Activated T-cell treated with anti-CD3 and anti-CD28 coated beads for 24 hours (primary cell): ENCODE data around the gene GMPR2.
"Not testable (repeated sequence)": the region's sequence is repeated elsewhere in the genome, so short reads cannot be mapped to it uniquely, and the experiment has no call there.

Experiments
- DNase-seq: peaks from one replicate; pipeline ENCODE4 v3.0.0-alpha.2; 2020; ENCODE audit warnings: low read depth

Gene GMPR2

GRCh38 chr14:24202538-24202937, 30.2 kb upstream of the GMPR2 start:
- not testable (repeated sequence) for DNase-seq

- not testable (repeated sequence) for DNase-seq
Observed at GRCh38 chr14:24203249-24203886, 29.4 kb upstream of the GMPR2 start.

DNA sequence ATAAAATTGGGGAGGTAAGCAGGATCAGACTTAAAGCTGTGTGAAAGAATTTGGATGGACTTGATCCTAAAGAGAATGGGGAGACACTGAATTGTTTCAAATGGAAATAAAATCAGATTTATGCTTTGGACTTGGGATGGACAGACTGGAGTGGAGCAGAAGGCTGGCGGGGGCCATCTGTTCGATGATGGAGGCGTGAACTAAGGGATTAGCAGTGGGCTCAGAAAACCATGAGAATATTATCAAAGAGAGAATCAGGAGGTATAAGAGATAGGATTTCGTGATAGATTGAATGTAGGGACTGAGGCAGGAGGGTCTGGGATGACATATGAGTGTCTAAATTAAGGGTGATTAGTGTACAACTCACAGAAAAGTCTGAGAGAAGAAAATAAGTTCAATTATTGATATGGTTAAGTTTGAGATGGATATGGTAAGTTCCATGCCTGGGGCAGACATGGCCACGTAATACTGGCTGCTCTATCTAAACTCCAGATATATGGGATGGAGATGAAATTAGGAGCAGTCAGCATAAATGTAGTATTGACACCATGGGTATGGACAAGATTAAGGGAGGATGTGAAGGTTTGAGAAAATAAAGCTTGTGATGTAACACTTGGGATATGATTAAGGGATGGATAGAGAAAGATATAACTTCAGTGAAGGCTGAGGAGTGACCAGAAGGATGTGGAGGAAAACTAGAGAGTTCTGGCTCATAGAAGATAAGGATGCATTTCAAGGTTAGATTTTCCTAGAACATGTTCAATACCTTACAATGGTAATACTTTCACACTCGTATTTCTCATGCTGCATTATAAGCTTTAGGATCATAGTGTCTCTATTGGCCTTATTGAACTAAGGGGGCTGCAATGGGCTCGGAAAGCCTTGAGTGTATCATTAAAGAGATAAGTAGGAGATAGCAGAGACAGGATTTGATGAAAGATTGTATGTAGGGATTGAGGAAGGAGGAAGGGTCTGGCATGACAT, 28.3 kb upstream of the GMPR2 start:
- DNase-seq = no peak

GRCh38 chr14:24206260-24207103, 26.2 kb upstream of the GMPR2 start:
- no peak for DNase-seq

GRCh38 chr14:24207104-24207551, 25.6 kb upstream of the GMPR2 start:
- no peak for DNase-seq

- DNase-seq = no peak
Observed at GRCh38 chr14:24207625-24208024, 25.1 kb upstream of the GMPR2 start.

DNA sequence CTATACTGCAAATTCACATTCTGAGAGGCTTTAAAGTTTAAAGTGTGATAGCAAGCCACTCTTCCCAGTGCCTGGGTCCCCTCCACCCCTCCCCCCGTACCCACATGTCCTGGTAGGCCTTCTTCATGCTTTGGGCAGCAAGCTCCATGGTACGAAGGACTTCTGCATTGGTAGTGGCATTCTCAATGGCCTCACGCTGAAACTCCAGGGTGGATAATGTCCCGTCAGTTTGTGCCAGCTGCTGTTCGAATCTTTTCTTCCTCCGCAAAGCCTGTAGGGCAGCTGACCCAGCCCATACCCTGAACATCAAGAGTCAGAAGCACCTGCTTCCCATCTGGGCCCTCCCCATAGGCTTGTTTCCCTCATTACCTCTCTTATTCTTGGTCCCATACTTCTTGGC, 21.4 kb upstream of the GMPR2 start:
- DNase-seq = no peak

GRCh38 chr14:24212924-24213865, 19.5 kb upstream of the GMPR2 start, which contains the start of gene CHMP4A:
Gene CHMP4A, minus strand, starts transcription at chr14:24213488. Its CDS starts 49 bp downstream, at chr14:24213439.
- DNase-seq = peak; percentile 94

GRCh38 chr14:24213866-24214662, 18.7 kb upstream of the GMPR2 start:
- no peak for DNase-seq

- peak; percentile 78 for DNase-seq
Observed at GRCh38 chr14:24215495-24216344, 17.0 kb upstream of the GMPR2 start, which contains the start of gene MDP1. Gene MDP1, minus strand, starts transcription at chr14:24216066. Its CDS starts 111 bp downstream, at chr14:24215955.

DNA sequence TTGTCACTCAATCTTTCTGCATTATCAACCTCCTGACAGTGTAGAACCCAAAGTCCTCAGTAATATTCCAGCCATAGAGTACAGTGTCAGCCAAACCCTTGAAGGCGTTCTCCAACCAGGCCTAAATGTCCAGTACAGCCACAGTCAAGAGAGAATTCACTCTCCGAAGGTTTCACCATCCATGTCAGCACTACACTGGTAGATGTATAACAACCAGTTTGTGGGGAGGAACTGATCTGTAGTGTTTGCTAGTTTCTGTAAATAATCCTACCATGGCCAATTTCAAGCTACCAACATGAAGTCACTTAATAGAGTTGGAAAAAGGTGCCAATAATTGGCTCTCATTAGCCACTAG, 16.4 kb upstream of the GMPR2 start:
- no peak for DNase-seq

DNA sequence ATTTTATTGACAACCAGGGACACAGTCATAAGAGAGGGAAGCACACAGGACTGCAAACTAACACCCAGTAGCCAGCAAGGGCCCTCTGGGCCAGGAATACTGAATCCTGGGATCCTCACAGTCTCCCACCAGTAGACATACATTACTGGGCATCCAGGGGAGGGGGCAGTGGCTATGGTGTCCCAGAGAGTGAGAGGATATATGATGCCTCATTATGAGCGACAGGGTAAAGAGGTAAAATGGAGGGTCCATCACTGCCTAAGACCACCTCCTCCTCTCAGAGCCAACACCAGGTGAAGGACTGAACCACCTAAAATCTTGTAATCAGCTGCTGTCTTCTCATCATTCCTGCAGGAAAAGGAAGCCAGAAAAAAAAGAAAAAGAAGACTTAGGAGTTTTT, 15.9 kb upstream of the GMPR2 start:
- not testable (repeated sequence) for DNase-seq

GRCh38 chr14:24219080-24219479, 13.6 kb upstream of the GMPR2 start:
- DNase-seq = no peak

DNA sequence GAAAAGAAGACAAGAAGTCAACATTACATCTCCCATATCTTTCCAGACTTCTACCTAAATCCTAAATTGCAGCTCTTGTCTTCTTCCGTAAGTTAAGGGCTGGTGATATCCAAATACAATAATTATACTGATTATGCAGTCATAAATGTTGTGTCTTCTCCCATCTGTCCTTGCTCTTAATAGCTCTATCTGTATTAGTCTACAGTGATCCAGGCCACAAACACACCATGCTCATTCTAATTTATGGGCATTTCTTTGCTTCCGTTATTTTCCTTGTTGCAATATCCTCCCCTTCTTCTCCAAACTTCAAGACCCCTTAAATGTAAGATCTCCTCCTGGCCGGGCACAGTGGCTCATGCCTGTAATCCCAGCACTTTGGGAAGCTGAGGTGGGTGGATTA, 13.2 kb upstream of the GMPR2 start:
- no peak for DNase-seq

DNA sequence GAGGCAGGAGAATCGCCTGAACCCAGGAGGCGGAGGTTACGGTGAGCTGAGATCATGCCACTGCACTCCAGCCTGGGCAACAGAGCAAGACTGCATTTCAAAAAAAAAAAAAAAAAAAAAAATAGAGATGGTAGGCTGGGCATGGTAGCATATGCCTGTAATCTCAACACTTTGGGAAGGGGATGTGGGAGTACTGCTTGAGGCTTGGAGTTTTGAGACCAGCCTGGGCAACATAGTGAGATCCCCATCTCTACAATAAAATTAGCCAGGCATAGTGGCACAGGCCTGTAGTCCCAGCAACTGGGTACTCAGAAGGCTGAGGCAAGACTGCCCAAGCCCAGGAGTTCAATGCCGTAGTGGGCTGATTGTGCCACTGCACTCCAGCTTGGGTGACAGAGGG, 9.7 kb upstream of the GMPR2 start:
- DNase-seq = not testable (repeated sequence)

DNA sequence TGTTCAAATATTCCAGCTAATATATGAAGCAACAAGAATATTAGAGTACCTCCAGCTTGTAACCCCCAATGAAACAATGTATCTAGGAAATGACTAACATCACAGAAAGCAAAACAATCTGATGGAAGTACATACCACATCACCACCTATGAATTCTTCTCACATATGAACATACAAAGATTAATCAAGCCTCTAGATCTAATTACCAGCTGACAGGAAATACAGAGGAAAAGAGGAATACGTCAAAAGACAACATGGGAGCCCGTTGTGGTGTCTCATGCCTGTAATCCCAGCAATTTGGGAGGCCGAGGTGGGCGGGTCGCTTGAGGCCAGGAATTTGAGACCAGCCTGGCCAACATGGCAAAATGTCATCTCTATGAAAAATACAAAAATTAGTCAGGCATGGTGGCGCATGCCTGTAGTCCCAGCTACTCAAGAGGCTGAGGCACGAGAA, 8.1 kb upstream of the GMPR2 start:
- DNase-seq = no peak

DNA sequence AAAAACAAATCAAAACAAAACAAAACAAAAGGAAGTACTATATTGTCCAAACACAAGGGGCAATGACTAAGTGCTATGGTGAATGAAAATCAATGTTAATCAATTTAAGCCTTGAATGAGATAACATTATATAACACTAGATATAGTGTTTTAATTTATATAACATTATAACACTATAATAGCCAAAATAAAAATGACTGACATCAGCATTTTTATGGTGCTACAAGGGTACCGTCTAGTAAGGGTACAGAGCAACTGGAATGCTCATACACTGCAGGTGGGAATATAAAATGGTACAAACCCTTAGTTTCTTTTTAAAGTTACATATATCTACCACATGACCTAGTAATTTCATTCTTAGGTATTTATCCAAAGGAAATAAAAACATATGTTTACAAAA, 6.3 kb upstream of the GMPR2 start:
- no peak for DNase-seq

DNA sequence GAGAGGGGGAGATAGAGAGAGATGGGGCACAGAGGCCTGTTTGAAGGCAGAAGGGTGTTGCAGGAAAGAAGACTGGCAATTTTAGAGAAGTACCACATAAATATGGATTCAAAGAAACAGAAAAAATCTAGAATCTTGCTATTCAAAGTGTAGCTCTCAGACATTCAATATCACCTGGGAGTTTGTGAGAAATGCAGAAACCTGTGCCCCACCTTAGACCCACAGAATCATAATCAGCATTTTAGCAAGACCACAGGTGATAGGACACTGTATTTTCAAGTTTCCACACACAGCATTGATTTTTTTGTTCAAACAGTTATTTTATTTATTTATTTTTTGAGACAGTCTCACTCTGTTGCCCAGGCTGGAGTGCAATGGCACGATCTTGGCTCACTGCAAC, 3.8 kb upstream of the GMPR2 start:
- DNase-seq = no peak
